ENCODE measurements around the gene NTRK2. TPM values are rescaled to one million over a fixed set of nuclear protein-coding genes. Genes with fewer than 3 reads are reported as not detected.

Gene NTRK2
- total RNA-seq, 3 donors from 2014 or later: 1.7 to 3.5 (median 2.5) TPM

DNA sequence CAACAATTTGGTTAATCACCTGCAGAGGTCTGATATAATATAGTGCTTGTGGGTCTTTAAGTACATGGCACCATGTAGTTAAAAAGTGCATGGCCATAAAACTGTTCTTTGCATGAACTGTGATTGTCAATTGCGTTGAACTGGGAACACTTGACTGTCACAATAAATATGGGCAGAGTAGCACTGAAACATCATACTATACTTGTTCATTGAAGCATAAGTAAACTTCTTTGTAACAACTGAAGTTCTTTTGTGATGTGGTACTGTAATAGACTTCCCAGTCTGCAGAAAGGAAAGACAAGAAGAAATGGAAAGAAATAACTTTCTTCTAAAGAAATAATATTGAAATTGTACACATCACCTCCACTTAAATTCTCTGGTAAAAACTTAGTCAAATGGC is 9.8 kb upstream of the NTRK2 start:
- DNase-seq: no peak
- ATAC-seq: no peak
- intact Hi-C loops (cut with DNase I, micrococcal nuclease): no loop called here
- TF ChIP-seq, protein P1, sequence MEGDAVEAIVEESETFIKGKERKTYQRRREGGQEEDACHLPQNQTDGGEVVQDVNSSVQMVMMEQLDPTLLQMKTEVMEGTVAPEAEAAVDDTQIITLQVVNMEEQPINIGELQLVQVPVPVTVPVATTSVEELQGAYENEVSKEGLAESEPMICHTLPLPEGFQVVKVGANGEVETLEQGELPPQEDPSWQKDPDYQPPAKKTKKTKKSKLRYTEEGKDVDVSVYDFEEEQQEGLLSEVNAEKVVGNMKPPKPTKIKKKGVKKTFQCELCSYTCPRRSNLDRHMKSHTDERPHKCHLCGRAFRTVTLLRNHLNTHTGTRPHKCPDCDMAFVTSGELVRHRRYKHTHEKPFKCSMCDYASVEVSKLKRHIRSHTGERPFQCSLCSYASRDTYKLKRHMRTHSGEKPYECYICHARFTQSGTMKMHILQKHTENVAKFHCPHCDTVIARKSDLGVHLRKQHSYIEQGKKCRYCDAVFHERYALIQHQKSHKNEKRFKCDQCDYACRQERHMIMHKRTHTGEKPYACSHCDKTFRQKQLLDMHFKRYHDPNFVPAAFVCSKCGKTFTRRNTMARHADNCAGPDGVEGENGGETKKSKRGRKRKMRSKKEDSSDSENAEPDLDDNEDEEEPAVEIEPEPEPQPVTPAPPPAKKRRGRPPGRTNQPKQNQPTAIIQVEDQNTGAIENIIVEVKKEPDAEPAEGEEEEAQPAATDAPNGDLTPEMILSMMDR (IDR thresholded peaks at IDR 0.05): no peak
- no peak overlapping the region for H3K4me3 ChIP-seq
- no peaks in the 10 kb centered on the region for H3K9me3 ChIP-seq
- no peaks in the 10 kb centered on the region for H3K36me3 ChIP-seq (ENCODE audit: low read depth)
- no peaks in the 10 kb centered on the region for H3K4me1 ChIP-seq (ENCODE audit: low read depth)

DNA sequence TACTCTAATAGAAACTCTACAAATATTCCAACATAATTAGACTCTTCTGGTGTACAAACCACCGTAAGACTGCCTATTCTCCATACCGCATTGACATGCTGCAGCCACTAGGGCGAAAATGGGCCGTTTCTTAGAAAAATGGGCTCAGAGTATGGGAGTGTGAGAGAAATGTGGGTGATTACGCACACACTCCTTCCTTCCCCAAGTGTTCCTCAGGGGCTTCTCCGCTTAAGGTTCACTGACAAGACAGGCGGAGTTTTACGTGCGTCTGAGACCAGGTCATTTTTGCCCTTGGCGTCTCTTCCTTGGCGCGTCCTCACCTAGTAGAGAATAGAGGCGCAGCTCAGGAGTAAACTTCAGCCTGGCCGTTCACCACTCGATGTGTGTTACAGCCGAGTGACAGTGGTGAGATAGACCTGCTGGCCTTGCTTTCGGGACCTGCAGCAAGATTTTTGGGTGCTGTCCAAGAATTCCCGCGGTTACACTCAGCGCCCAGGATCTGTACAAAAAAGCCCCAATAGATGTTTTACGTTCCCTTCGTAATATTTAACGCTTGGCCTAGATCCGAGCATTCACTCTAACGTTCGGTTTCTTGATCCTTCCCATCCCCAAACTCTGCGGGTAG is 1.8 kb upstream of the NTRK2 start:
- Histone ChIP-seq H3K4me3 (no peak overlapping the region), H3K36me3 (ENCODE audit: low read depth) (no peaks in the 10 kb centered on the region), H3K4me1 (ENCODE audit: low read depth) (peaks cover 19% of the 10 kb centered on the region), H3K9me3 (no peaks in the 10 kb centered on the region)
- ATAC-seq: peak; percentile 33
- TF ChIP-seq, protein P1 (IDR thresholded peaks at IDR 0.05): no peak
- no peak for DNase-seq
- intact Hi-C loops (cut with DNase I, micrococcal nuclease): no loop called here

DNA sequence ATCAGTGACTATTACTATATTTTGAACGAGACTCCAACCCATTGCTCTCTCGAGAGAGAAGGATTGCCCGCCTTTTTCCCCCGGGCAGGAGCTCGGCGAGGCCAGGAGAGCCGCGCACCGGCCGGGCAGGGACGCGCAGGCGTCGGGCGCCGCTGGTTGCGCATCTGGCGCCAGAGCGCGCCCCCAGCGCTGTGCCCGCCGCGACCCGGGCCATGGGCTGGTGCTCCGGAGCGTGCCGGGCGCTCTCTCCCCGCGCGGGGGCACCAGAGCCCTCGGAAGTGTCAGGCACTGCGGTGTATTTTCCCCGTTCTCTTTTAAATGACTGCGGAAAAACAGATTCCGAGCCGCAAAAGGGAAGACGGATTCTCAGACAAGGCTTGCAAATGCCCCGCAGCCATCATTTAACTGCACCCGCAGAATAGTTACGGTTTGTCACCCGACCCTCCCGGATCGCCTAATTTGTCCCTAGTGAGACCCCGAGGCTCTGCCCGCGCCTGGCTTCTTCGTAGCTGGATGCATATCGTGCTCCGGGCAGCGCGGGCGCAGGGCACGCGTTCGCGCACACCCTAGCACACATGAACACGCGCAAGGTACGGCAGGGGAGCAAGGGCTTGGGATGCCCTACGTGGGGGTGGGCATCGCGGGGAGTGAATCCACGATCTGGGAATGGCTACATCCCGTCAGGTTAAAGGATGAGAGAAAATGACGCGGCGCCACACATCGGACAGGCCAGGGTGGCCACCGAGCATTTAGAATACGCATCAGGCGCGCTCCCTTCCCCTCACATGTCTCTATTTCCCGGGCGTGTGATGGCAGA is 1.1 kb upstream of the NTRK2 start:
- intact Hi-C loops (cut with DNase I, micrococcal nuclease): no loop called here
- Histone ChIP-seq H3K36me3 (ENCODE audit: low read depth) (no peaks in the 10 kb centered on the region), H3K4me3 (no peak overlapping the region), H3K4me1 (ENCODE audit: low read depth) (peaks cover 19% of the 10 kb centered on the region), H3K9me3 (no peaks in the 10 kb centered on the region)
- ATAC-seq (peak; percentile 91), DNase-seq (peak; percentile 59 to 77 (median 67))
- TF ChIP-seq, protein P1 (IDR thresholded peaks at IDR 0.05): no peak

DNA sequence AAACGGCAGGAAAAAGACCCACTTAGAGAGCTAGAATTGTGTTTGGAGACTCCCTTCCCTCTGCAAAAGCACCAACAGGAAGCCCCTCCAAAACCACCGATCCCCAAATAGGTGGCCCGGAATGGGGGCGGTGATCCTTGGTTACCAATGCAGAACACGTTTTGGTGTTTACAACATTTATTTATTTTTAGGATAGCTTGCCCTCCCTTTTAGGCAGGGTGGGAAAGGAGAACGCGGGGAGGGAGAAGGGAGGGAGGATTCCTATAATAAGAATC is 579 bp upstream of the NTRK2 start:
- ATAC-seq (no peak), DNase-seq (no peak)
- Histone ChIP-seq H3K36me3 (ENCODE audit: low read depth) (no peaks in the 10 kb centered on the region), H3K9me3 (no peaks in the 10 kb centered on the region), H3K4me1 (ENCODE audit: low read depth) (peaks cover 19% of the 10 kb centered on the region), H3K4me3 (no peak overlapping the region)
- TF ChIP-seq, protein P1 (IDR thresholded peaks at IDR 0.05): no peak
- intact Hi-C loops (cut with DNase I, micrococcal nuclease): no loop called here

DNA sequence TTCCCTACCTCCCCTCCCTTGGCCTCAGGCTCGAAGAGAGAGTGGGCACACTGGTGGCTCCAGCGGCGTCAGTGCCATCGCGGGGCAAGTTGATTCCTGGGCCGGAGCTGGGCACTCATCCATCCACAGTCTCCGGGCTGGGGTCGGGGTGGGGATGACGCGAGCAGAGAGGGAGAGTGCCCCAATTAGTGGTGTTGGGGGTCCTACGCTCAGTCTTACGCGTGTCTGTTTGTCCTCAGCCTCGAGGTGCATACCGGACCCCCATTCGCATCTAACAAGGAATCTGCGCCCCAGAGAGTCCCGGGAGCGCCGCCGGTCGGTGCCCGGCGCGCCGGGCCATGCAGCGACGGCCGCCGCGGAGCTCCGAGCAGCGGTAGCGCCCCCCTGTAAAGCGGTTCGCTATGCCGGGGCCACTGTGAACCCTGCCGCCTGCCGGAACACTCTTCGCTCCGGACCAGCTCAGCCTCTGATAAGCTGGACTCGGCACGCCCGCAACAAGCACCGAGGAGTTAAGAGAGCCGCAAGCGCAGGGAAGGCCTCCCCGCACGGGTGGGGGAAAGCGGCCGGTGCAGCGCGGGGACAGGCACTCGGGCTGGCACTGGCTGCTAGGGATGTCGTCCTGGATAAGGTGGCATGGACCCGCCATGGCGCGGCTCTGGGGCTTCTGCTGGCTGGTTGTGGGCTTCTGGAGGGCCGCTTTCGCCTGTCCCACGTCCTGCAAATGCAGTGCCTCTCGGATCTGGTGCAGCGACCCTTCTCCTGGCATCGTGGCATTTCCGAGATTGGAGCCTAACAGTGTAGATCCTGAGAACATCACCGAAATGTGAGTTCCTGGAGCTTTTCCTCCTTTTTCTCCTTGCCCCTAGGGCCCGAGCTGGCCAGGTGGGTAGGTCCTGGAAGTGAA is 861 bp downstream of the NTRK2 start:
- Histone ChIP-seq H3K36me3 (ENCODE audit: low read depth) (no peaks in the 10 kb centered on the region), H3K4me1 (ENCODE audit: low read depth) (peaks cover 19% of the 10 kb centered on the region), H3K9me3 (no peaks in the 10 kb centered on the region), H3K4me3 (no peak overlapping the region)
- intact Hi-C loops (cut with DNase I, micrococcal nuclease): no loop called here
- DNase-seq: peak in 1 of 3 donors; percentile 52
- TF ChIP-seq, protein P1 (IDR thresholded peaks at IDR 0.05): no peak
- ATAC-seq: peak; percentile 37

Data from mucosa of descending colon (tissue), 3 donors.